Tibial nerve (tissue), 4 donors: ENCODE measurements around the gene FMO5. TPM values are rescaled to one million over a fixed set of nuclear protein-coding genes. Genes with fewer than 3 reads are reported as not detected.
"Not testable (repeated sequence)": the region's sequence is repeated elsewhere in the genome, so short reads cannot be mapped to it uniquely, and the experiment has no call there.

ENCODE experiments used
- DNase-seq, 2 donors: peaks; one replicate each; pipeline ENCODE4 v3.0.0-alpha.2; 2019; ENCODE audit warnings: low spot score in 2 of 2
- H3K27ac ChIP-seq, 4 donors: fragments of 200-600 bp; sonication (generic) in 3 of 4; one replicate each; pipeline ENCODE4 v1.5.1; 2017 to 2019; ENCODE audit warnings: mild to moderate bottlenecking in 1 of 4
- H3K27me3 ChIP-seq, 2 donors: fragments of 200-600 bp; sonication (generic) in 1 of 2; one replicate each; pipeline versions ENCODE4 v1.5.1 to v1.6.0; 2017 to 2019
- H3K36me3 ChIP-seq, 3 donors: fragments of 200-600 bp; sonication (generic); one replicate each; pipeline ENCODE4 v1.5.1; 2018 to 2019
- H3K4me1 ChIP-seq, 4 donors: fragments of 200-600 bp; sonication (generic) in 3 of 4; one replicate each; pipeline ENCODE4 v1.5.1; 2017 to 2019
- H3K4me3 ChIP-seq, 4 donors: fragments of 200-600 bp; sonication (generic) in 3 of 4; one replicate each; pipeline ENCODE4 v1.5.1; 2017 to 2019; ENCODE audit warnings: mild to moderate bottlenecking in 1 of 4, moderate library complexity in 1 of 4
- H3K9me3 ChIP-seq, 4 donors: fragments of 200-600 bp; sonication (generic) in 3 of 4; one replicate each; pipeline ENCODE4 v1.5.1; 2017 to 2019
- EP300 ChIP-seq, 2 donors: sonication (generic); formaldehyde crosslinking; IDR thresholded peaks; one replicate each; pipeline ENCODE4 v1.6.1; 2017; ENCODE audit warnings: antibody characterized with exemption in 2 of 2, mild to moderate bottlenecking in 1 of 2
- POLR2A ChIP-seq, 2 donors: fragments of 450-650 bp; IDR thresholded peaks; one replicate each; pipeline ENCODE4 v1.6.1; 2017; ENCODE audit warnings: antibody characterized with exemption in 2 of 2, mild to moderate bottlenecking in 2 of 2, moderate library complexity in 2 of 2
- WGBS, 2 donors: methylation state at CpG; one replicate each; pipeline ENCODE4 v1.1.5; 2018; 5-methylcytosine and 5-hydroxymethylcytosine counted together
- total RNA-seq, 4 donors: library from RNA; depleted of rRNA; stranded (reverse); fragments of >200 nt; gene quantifications; one replicate each; pipeline ENCODE4 v1.1.0, GENCODE V29; 2016
- TF ChIP-seq, protein P1 (sequence below), 5 experiments: fragments of 200-600 bp in 3 of 5; fragments of 450-650 bp in 2 of 5; sonication (generic) in 3 of 5; IDR thresholded peaks; one replicate each; pipeline ENCODE4 v1.5.1; 2016 to 2019; ENCODE audit warnings: antibody characterized with exemption in 5 of 5, mild to moderate bottlenecking in 3 of 5, moderate library complexity in 2 of 5

The FMO5 gene
- total RNA-seq, 4 donors from 2014 or later, result 2.6 to 6.3 (median 3.0) TPM

DNA sequence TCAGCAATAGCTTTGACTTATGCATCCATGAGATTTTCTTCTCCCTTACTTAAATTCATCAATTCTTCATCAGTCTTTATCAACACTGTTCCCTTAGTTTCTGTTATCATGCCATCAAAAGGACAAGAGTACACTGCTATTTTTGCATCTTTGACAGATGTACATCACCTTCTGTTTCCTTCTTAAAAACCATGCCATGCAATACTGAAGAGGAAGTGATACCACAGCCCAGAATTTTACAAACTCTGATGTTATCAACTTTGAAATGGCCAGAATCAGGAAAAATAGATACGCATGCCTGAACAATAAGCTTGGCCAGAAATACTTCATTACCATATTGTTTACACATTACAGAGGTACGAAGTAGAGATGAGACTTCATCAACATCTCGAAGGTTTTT lies 21.1 kb downstream of the FMO5 start:
- 86 to 93% methylated on average over 3 of the region's 3 CpGs for WGBS, 2 donors
- H3K4me1 ChIP-seq, result no peaks in the 10 kb centered on the region

DNA sequence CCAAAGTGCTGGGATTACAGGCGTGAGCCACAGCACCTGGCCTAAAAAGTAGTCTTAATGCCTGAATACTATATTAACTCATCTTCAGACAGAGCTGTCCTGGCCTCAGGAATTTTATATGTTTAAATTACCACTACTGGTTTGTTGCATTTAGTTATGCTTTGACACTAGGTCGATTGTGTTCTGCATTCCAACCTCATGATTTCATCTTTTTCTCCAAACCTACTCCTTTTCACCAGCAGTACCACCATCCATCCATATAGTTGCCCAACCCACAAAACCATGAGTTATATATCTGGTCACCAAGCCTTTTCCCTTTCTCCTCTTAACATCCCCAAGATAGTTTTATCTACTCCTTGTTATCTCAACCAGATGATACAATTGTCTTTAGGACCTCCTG lies 22.6 kb downstream of the FMO5 start:
- WGBS, 2 donors, result 62 to 68% methylated on average over 2 of the region's 2 CpGs
- TF ChIP-seq POLR2A (IDR thresholded peaks at IDR 0.05) (no peak), EP300 (IDR thresholded peaks at IDR 0.05) (no peak)
- TF ChIP-seq, protein P1, sequence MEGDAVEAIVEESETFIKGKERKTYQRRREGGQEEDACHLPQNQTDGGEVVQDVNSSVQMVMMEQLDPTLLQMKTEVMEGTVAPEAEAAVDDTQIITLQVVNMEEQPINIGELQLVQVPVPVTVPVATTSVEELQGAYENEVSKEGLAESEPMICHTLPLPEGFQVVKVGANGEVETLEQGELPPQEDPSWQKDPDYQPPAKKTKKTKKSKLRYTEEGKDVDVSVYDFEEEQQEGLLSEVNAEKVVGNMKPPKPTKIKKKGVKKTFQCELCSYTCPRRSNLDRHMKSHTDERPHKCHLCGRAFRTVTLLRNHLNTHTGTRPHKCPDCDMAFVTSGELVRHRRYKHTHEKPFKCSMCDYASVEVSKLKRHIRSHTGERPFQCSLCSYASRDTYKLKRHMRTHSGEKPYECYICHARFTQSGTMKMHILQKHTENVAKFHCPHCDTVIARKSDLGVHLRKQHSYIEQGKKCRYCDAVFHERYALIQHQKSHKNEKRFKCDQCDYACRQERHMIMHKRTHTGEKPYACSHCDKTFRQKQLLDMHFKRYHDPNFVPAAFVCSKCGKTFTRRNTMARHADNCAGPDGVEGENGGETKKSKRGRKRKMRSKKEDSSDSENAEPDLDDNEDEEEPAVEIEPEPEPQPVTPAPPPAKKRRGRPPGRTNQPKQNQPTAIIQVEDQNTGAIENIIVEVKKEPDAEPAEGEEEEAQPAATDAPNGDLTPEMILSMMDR (IDR thresholded peaks at IDR 0.05), result no peak
- H3K27me3 ChIP-seq, result no peaks in the 10 kb centered on the region
- H3K4me1 ChIP-seq, result no peaks in the 10 kb centered on the region
- H3K36me3 ChIP-seq, result peaks cover 0 to 13% (median 0%) of the 10 kb centered on the region in 3 donors
- no peak for DNase-seq
- no peak overlapping the region for H3K27ac ChIP-seq
- no peak overlapping the region for H3K4me3 ChIP-seq
- H3K9me3 ChIP-seq, result no peaks in the 10 kb centered on the region

More for the DNA sequence above, 21.1 kb downstream of the FMO5 start:
- Histone ChIP-seq H3K27me3 (no peaks in the 10 kb centered on the region), H3K27ac (no peak overlapping the region), H3K36me3 (peaks cover 0 to 27% (median 0%) of the 10 kb centered on the region in 3 donors), H3K4me3 (no peak overlapping the region), H3K9me3 (no peaks in the 10 kb centered on the region)
- no peak for DNase-seq
- TF ChIP-seq, protein P1 (IDR thresholded peaks at IDR 0.05), result no peak
- TF ChIP-seq EP300 (IDR thresholded peaks at IDR 0.05) (no peak), POLR2A (IDR thresholded peaks at IDR 0.05) (no peak)

DNA sequence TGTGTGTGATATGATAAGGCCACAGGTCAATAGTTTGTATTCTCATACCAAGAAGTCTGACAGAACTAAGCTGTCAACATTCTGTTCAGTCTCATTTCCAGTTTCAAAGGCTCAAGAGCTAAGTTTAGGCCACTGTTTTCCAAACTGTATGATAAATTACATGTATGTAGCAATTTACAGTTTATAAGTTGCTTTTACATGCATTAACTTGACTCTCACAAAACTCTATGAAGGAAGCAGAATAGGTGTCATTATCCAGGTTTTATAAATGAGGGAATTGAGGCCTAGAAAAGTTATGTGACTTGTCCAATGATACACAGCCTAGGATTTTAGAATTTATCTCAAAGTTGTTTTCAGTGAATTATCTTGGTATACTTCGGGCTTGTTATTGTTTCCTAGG lies 23.4 kb downstream of the FMO5 start:
- H3K36me3 ChIP-seq, result peaks cover 0 to 8% (median 0%) of the 10 kb centered on the region in 3 donors
- TF ChIP-seq POLR2A (IDR thresholded peaks at IDR 0.05), result no peak
- TF ChIP-seq, protein P1 (IDR thresholded peaks at IDR 0.05), result no peak
- TF ChIP-seq EP300 (IDR thresholded peaks at IDR 0.05), result no peak
- H3K4me1 ChIP-seq, result no peaks in the 10 kb centered on the region
- no peaks in the 10 kb centered on the region for H3K27me3 ChIP-seq
- no peak overlapping the region for H3K4me3 ChIP-seq
- H3K27ac ChIP-seq, result no peak overlapping the region
- WGBS, 2 donors, result 97 to 98% methylated on average over 1 of the region's 1 CpG
- no peak for DNase-seq
- no peaks in the 10 kb centered on the region for H3K9me3 ChIP-seq

DNA sequence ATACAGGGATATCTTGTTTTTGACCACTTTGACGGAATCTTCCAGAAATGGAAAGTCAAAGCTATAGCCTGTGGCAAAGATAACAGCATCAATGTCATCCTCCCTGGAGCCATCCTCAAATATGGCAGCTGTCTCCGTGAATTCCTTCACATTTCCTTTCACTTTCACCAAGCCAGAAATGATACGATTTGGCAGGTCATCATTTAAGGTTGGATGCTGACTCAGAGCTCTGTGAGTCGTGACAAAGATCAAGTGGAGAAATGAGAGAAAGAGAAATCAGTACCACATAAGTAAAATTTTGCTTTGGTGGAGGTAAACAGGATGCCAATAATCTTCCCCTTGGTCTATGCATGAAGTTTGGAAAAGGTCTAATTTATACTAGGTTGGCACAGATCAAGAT lies 23.9 kb downstream of the FMO5 start:
- no peaks in the 10 kb centered on the region for H3K4me1 ChIP-seq
- TF ChIP-seq EP300 (IDR thresholded peaks at IDR 0.05), result no peak
- TF ChIP-seq, protein P1 (IDR thresholded peaks at IDR 0.05), result no peak
- H3K36me3 ChIP-seq, result peaks cover 0 to 8% (median 0%) of the 10 kb centered on the region in 3 donors
- H3K9me3 ChIP-seq, result no peaks in the 10 kb centered on the region
- no peak overlapping the region for H3K27ac ChIP-seq
- WGBS, 2 donors, result 84 to 87% methylated on average over 4 of the region's 4 CpGs
- H3K27me3 ChIP-seq, result no peaks in the 10 kb centered on the region
- no peak for DNase-seq
- H3K4me3 ChIP-seq, result no peak overlapping the region

DNA sequence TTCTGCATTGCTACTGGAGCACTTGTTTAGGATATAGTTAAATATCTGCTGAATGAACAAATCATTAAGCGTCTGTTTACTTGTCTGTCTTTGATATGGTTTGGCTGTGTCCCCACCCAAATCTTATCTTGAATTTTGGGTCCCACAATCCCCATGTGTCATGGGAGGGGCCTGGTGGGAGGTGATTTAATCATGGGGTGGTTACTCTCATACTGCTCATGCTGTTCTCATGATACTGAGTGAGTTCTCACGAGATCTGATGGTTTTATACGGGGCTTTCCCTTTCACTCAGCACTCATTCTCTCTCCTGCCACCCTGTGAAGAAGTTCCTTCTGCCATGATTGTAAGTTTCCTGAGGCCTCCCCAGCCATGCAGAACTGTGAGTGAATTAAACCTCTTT lies 27.8 kb downstream of the FMO5 start:
- H3K27ac ChIP-seq, H3K9me3 ChIP-seq, H3K36me3 ChIP-seq, H3K4me3 ChIP-seq, H3K4me1 ChIP-seq, H3K27me3 ChIP-seq, DNase-seq: not testable (repeated sequence)
- WGBS, 2 donors, result 72 to 77% methylated on average over 3 of the region's 3 CpGs

DNA sequence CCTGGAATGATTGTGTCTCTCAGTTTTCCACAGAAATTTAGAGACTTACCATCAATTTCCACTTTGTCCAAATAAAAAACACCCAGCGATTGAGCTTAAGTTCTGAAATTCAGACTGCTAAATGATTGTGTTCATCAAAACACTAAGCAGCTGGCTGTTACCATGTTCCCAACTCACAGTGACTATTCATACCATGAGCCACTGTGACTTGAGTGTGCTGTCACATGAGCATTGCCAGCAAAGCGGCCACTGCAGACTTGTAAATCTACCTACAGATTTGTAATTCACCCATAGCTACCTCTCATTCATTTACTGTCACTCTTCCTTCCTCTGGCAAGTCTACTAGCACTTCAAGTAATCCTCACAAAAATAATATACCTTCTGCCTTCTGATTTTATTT lies 35.6 kb downstream of the FMO5 start:
- Histone ChIP-seq H3K4me1 (no peaks in the 10 kb centered on the region), H3K27ac (no peak overlapping the region), H3K9me3 (peaks cover 0 to 8% (median 0%) of the 10 kb centered on the region in 4 donors), H3K36me3 (no peaks in the 10 kb centered on the region), H3K4me3 (no peak overlapping the region), H3K27me3 (no peaks in the 10 kb centered on the region)
- DNase-seq, result no peak
- TF ChIP-seq POLR2A (IDR thresholded peaks at IDR 0.05), result no peak
- no peak for TF ChIP-seq EP300 (IDR thresholded peaks at IDR 0.05)
- TF ChIP-seq, protein P1 (IDR thresholded peaks at IDR 0.05), result no peak
- WGBS, 2 donors, result 76 to 98% methylated on average over 2 of the region's 2 CpGs
